IPS-18c (cell line): ENCODE measurements around the gene MACROD1.

Experiments
- H3K4me3 ChIP-seq: 2 replicates; pipeline ENCODE4 v1.7.0; 2013; ENCODE audit warnings: low read depth, mild to moderate bottlenecking, low read length, moderate library complexity; ENCODE audit not compliant: insufficient read depth
- H3K9me3 ChIP-seq: one replicate; pipeline ENCODE4 v1.6.1; 2013; ENCODE audit warnings: mild to moderate bottlenecking, low read length, moderate library complexity; ENCODE audit not compliant: control insufficient read depth, insufficient read depth

Gene MACROD1

DNA sequence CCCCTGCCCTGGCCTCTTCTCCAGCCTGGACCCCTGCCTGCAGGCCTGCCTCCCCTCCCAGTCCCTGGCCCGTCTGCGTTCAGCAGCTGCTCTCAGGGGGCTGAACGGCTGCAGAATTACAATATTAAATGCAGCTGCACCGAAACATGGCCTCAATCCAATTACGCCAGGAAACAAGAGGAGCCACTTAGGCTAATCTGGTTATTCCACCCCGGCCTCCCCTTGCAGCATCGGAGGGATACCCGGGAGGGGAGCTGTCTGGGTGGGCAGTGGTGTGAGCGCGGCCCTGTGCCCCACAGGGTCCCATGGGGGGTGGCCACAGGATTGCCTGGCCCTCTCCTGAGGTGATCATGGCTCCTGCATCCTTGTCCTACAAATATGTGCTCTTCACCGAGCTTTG lies 87.6 kb downstream of the MACROD1 start:
- no peak overlapping the region for H3K4me3 ChIP-seq

DNA sequence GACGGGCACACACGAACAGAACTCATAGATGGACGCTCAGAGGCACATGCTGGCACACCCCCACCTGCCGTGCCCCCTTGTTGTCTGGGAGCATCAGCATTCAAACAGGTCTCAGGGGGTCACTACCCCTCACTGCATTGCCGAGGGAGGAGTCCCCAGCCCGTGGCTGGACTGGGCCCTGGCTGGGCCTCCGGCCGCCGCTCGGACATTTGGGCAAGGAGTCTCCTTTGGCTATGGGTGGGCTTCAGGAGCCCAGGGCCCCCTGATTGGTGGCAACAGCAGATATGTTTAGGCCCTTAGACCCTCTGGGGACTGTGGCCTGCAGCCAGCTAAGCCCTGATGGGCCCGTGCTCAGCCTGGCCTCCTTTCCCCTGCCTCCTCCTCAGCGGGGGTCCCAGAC lies 88.3 kb downstream of the MACROD1 start:
- no peaks in the 10 kb centered on the region for H3K9me3 ChIP-seq
- H3K4me3 ChIP-seq, result no peak overlapping the region

More for the DNA sequence above, 87.6 kb downstream of the MACROD1 start:
- H3K9me3 ChIP-seq, result no peaks in the 10 kb centered on the region

DNA sequence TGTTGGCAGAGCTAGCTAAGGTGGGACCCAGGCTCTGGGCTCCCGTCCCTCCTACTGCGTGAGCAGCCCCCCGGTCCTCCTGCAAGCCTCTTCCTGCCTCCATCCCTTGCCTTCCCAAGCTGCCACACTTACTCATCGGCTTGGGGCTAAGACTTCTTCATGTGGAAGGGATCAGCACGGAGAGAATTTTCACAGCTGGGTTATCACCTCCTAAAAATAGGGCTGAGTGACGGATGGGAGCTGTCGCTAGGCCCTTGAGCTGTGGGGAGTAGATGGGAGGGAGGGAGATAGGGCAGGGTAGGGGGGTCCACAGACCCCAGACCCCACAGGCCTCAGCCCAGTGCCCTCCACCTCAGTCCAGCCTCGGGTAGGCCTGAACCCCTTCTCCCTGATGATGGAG lies 89.2 kb downstream of the MACROD1 start:
- Histone ChIP-seq H3K4me3 (no peak overlapping the region), H3K9me3 (no peaks in the 10 kb centered on the region)

DNA sequence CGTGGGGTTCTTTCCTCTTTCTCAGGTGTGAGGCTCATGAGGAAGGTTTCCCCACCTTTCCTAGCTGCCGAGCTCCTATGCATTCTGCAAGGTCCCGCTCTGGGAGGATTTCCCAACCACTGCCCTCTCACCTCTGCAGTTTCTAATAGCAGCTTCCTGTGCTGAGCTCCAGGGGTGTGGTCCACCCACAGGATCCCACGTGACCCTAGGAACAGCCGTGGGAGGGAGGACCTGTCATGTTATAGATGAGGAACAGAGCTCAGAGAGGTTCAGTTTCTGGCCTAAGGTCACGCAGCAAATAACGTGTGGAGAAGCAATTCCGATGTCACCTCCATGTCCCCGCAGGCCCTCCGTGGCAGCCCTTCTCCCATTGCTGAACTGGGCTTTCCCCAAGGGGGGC lies 91.7 kb downstream of the MACROD1 start:
- H3K4me3 ChIP-seq, result no peak overlapping the region
- no peaks in the 10 kb centered on the region for H3K9me3 ChIP-seq

DNA sequence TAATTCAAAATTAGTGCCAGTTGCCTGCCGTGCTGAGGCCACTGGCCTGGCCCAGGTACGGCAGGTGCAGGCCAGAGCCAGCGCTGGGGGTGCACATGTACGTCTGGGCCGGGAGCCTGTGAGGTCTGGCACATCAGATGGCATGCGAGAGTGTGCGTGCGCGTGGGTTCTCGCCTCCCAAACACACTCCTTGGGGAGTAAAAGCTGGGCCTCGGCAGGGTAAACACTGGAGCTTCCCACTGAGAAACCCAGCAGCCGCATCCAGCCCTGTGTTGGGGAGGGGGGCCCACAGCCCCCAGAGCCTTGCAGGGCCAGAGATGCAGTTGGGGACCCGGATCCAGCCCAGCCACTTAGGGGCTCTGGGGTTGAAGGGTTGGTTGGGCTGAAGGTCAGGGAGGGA lies 92.4 kb downstream of the MACROD1 start:
- Histone ChIP-seq H3K9me3 (no peaks in the 10 kb centered on the region), H3K4me3 (no peak overlapping the region)

DNA sequence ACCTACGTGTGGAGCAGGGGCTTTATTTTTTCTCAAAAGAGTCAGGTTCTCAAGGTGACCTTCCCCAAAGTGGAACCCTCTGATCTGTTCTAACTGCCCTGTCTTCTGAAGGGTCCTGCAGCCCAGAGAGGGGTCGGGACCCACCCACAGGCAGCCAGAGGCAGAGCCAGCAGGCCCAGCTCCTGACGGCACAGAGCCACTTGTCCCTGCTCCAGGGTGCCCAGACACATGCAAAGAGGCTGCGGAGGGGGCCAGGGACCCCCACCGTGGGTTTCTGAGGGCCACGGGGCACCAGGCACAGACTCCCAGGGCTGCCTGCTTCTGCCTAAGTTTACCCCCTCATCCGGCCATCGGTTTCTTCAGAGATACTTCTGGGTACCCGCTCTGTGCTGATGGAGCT lies 93.0 kb downstream of the MACROD1 start:
- H3K9me3 ChIP-seq, result no peaks in the 10 kb centered on the region
- no peak overlapping the region for H3K4me3 ChIP-seq

DNA sequence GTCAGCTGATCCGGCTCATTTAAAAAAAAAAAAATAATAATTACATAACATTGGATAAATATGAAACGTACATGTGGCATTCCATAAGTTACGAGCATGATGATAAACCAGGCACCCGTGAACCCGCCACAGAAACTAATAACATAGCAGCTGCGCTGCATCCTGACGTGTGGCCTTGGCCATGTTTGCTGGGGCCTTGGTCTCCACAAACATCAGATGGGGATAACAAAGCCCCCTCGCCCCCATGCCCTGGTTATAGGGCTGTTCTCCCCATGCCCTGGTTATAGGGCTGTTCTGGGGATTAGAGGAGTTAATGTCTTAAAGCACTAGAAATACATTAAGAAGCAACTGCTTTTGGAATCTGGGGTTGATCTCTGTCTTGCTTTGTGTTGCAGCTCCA lies 93.5 kb downstream of the MACROD1 start:
- H3K4me3 ChIP-seq, result no peak overlapping the region
- H3K9me3 ChIP-seq, result no peaks in the 10 kb centered on the region

DNA sequence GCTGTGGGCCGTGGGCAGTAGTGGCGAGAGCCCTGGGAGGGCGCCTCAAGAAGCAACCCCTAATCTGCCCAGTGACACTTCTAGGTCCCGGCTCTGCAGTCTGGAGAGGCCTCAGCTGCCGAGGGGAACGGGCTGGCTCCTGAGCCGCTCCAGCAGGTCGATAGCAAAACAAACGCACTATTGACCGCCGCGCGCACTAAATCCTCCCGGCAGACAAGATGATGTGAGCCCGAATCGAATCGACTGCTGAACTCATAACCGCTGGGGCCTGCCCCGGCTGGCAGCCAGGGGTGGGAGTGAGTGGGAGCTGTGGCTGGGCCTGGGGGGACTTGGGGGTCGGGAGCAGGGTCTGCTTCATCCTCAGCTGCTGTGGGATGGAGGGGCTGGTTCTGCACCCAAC lies 94.1 kb downstream of the MACROD1 start:
- H3K4me3 ChIP-seq, result no peak overlapping the region
- H3K9me3 ChIP-seq, result no peaks in the 10 kb centered on the region

DNA sequence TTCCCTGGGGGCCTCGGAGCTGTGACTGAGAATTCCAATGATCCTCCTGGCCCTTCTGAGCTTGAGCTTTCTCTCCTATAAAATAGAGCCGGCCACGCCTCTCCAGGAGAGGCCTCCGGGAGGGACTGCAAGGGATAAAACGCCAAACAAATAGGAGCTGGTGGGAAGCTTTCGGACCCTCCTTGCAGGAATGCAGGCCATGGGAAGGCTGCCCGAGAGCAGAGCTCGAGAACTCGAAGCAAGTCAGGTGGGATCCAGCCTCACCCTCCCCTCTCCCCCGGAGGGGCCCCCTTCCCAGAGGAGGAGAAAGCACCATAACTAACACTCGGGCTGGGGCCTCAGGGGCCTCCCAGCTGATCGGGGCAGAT lies 95.6 kb downstream of the MACROD1 start:
- H3K9me3 ChIP-seq, result no peaks in the 10 kb centered on the region
- no peak overlapping the region for H3K4me3 ChIP-seq

DNA sequence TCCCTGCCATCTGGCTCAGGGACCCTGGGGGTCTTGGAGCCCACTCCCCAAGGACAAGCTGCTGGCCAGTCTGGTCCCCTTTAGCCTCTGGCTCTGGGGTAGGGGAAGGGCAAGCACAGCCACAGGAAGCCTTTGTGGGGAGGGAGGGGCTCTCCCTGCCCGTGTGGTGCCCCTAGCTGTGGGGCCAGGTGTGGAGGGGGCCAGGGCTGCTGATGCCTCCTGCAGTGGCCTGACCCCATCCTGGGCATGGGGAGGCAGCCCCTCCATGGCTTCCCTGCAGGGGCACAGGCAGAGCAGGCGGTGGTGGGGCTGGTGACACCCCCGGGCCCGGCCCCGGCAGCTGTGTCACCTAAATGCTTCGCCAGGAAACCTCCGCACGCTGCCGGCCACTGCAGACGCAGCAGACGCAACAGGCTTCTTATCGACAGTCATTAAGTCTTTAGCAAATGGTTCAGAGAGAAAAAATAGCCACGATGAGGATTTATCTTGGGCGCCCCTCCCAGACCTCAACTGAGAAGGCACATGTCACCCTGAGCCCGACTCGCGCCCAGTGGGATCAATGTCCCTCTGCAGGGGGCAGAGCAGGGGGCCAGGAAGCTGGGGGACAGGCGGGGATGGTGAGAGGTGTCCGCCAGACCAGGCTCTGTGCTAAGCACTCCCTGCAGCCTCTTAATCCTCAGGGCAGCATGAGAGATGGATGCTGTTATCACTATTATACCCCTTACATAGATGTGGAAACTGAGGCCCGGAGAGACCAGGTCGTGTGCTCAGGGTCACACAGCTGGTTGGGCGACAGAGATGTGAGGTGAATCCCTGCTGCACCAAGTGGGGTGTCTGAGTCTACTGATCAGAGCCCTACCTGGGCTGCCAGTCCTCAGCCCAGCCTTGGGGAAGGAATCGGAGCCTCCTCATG lies 96.3 kb downstream of the MACROD1 start:
- Histone ChIP-seq H3K4me3 (no peak overlapping the region), H3K9me3 (no peaks in the 10 kb centered on the region)

DNA sequence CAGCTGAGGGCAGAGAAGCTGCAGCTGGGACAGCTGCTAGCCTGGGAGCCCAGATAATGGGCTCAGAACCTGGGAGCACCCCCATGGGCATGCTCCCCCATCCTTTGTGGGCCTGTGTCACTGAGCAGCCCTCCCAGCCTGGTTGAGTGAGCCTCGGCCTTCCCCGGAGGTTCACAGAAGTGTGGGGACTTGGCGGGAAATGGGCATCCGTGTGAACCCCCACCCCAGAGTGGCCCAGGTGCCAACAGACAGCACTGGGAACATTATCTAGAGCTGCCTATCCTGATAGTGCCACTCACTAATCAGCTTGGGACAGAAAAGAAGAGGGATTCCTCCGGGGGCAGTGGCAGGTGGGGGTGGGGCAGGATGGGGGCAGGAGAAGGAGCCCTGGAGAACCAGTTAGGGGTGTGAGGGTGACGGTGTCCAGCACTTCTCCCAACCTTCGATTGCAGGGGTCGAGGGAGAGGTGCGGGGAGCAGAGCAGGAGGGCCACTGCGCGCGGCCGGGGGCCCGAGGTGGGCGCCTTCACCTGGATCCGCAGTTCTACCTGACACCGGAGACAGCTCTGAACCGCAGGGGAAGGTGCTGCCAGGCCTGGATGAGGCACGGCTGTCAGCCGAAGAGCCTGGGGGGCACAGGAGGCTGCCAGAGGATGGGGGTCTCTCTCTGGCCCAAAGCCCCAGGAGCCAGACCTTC lies 97.1 kb downstream of the MACROD1 start:
- H3K9me3 ChIP-seq, result no peaks in the 10 kb centered on the region
- H3K4me3 ChIP-seq, result no peak overlapping the region

DNA sequence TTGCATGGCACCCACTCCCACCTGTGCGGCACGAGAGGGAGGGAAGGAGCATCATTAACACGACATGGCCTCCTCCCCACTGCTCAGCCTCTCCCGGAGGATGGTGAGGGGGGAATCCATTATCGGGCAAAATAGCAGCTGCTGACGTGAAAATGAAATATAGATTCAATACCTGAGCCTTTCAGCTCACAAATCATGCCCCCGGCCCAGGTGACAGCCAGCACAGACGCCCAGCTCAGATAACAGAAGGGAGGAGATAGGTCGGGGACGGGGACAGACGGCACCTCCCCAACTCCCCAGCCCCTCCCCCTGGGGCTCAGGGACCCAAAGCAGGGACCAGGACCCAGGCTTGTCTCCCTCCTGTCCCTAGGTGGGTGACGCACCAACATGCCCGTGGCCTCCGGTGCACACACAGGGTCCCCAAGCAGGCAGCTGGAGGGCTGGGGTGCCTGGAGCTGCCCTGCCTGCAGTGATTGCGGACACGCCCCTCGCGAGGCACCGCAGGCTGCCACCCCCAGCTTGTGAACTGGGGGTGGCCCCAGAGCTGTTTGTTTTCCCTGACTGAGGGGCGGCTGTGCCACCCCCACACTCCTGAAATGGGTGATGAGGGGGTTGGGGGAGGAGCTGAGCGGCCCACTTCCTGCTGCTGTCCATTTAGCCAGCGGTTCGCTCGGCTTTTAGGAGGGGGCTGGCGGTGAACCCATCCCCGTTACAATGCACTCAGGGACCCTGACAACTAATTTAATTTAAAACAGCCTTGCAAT lies 98.5 kb downstream of the MACROD1 start:
- no peaks in the 10 kb centered on the region for H3K9me3 ChIP-seq
- H3K4me3 ChIP-seq, result no peak overlapping the region

DNA sequence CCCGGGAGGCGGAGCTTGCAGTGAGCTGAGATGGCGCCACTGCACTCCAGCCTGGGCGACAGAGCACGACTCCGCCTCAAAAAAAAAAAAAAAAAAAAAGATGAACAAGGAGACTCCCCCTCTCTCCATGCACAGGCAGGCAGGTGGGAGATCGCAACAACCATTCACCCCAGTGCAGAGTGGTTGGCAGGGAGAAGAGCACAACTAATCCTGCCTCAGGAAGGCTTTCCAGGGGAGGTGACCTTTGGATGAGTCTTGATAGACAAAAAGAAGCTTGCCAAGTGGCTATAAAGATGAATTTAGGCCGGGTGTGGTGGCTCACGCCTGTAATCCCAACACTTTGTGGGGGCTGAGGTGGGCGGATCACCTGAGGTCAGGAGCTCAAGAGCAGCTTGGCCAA lies 100.2 kb downstream of the MACROD1 start:
- Histone ChIP-seq H3K9me3 (no peaks in the 10 kb centered on the region), H3K4me3 (no peak overlapping the region)

DNA sequence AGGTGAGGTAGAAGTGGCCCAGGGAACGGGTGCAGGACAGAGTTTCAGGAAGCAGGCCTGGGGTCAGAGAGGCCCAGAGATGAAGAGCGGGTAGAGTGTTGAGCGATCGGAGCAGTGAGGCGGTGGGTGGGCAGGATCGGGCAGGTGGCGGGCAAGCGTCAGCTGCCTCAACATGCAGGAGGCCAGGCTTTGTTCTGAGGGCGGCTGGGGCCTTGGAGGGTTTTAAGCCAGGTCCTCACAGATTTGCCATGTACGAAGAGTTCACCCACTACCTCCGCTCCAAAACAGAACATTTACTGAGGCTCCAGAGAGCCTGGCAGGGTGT lies 100.8 kb downstream of the MACROD1 start:
- Histone ChIP-seq H3K4me3 (no peak overlapping the region), H3K9me3 (no peaks in the 10 kb centered on the region)

DNA sequence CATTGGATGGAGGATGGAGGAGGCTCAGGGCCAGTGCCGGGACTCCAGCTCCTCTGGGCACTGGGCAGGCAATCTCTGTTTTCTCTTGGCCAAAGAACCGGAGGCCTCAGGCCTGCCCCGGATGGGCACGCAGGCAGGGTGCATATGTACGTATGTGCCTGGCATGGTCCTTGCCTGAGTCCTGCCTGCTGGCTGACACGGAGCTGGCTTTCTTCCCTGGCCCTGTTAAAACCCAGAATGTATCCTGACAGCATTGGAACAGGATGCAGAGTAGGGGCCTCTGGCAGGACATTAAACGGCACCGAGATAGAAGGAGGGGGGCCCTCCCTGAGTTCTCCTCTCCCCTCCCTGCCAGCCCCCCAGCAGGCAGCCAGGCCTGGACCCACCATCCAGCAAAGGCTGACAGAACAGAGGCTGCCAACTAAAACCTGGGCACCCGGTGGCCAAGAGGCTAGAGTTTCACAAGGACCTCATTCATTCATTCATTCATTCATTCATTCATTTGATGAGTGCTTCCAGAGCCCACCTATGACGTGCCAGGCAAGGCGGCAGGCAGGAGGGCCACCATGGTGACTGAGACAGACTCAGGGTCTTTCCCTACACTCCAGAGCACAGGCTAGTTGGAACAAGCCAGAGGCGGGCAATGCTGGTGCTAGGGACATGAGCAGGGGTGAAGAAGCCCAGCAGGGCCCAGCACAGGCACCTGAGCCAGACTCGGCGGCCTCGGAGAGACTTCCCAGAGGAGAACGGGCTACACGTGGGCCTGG lies 101.4 kb downstream of the MACROD1 start:
- Histone ChIP-seq H3K9me3 (no peaks in the 10 kb centered on the region), H3K4me3 (no peak overlapping the region)

DNA sequence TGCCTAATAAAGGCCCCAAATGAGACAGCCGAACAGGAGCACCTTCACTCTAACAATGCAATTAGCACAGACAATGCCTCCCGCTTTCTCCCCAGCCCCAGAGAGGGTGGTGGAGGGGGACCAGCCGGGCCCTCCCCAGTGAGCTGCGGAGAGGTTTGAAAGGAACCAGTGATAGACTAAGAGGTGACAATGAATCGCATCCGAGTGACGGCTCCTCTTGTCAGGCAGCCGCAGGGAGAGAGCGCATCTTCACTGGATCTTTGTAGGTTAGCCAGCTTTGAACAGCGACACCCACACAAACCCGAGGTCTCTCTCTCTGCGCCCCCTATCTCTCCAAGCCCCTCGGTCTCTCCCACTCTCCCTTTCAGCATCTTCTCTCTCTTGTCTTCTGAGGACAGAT lies 102.1 kb downstream of the MACROD1 start:
- Histone ChIP-seq H3K9me3 (no peaks in the 10 kb centered on the region), H3K4me3 (no peak overlapping the region)
